B cell (primary cell): Measurements from ENCODE around the gene RTTN. TPM values are rescaled to one million over a fixed set of nuclear protein-coding genes. Genes with fewer than 3 reads are reported as not detected.

Experiments
- ATAC-seq: fragments of 200-7000 bp; cut with Tn5 transposase; one replicate; pipeline ENCODE4 v1.10.0; 2021; ENCODE audit warnings: low read depth, mild to moderate bottlenecking, moderate number of reproducible peaks, moderate library complexity
- CTCF ChIA-PET: fragments of 350-600 bp; sonication (Branson Sonifier 250); formaldehyde crosslinking; loops from one replicate; lab custom pipeline; 2021; ENCODE audit warnings: antibody characterized with exemption, inconsistent platforms; lab: Charles Lee
- POLR2A ChIA-PET: fragments of 350-600 bp; sonication (Branson Sonifier 250); formaldehyde crosslinking; loops from one replicate; lab custom pipeline; 2021; ENCODE audit warnings: antibody characterized with exemption; lab: Charles Lee
- DNase-seq: peaks from one replicate; pipeline ENCODE4 v3.0.0; 2013
- H2AFZ ChIP-seq: 2 replicates; pipeline ENCODE4 v1.6.1; 2012; ENCODE audit warnings: mild to moderate bottlenecking, low read depth, low read length; ENCODE audit not compliant: insufficient read depth, poor library complexity, severe bottlenecking
- H3K27ac ChIP-seq, 2 donors: 1 replicate in 1 of 2; 2 replicates in 1 of 2; pipeline ENCODE4 v1.5.1; 2012 to 2013; ENCODE audit warnings: low read length in 2 of 2, mild to moderate bottlenecking in 2 of 2, moderate library complexity in 1 of 2
- H3K27me3 ChIP-seq, 4 experiments: fragments of 200-600 bp in 1 of 4; sonication (generic) in 1 of 4; replicated peaks in 1 of 4; 1 replicate in 2 of 4; 2 replicates in 2 of 4; pipeline versions ENCODE4 v1.6.1 to v1.7.0; 2013 to 2016; ENCODE audit warnings: low read length in 3 of 4, mild to moderate bottlenecking in 2 of 4, mixed read lengths in 1 of 4, moderate library complexity in 1 of 4; ENCODE audit not compliant: insufficient read depth in 4 of 4, control insufficient read depth in 3 of 4; ENCODE audit errors: control extremely low read depth in 1 of 4
- H3K36me3 ChIP-seq, 2 experiments: replicated peaks in 1 of 2; 1 replicate in 1 of 2; 2 replicates in 1 of 2; pipeline versions ENCODE4 v1.6.1 to v1.7.1; 2013; ENCODE audit warnings: low read length in 1 of 2; ENCODE audit not compliant: insufficient read depth in 2 of 2, control insufficient read depth in 1 of 2; ENCODE audit errors: control extremely low read depth in 1 of 2, extremely low read depth in 1 of 2
- H3K4me1 ChIP-seq, 2 donors: fragments of 200-600 bp in 1 of 2; sonication (generic) in 1 of 2; 1 replicate in 1 of 2; 2 replicates in 1 of 2; pipeline versions ENCODE4 v1.5.1 to v1.6.1; 2013 to 2017; ENCODE audit warnings: low read length in 2 of 2; ENCODE audit not compliant: control insufficient read depth in 2 of 2, insufficient read depth in 2 of 2
- H3K4me2 ChIP-seq: replicated peaks from 2 replicates; pipeline ENCODE3; 2012; ENCODE audit warnings: mild to moderate bottlenecking, low read depth, low read length; ENCODE audit not compliant: poor library complexity, severe bottlenecking
- H3K4me3 ChIP-seq, 5 experiments: fragments of 200-600 bp in 1 of 5; sonication (generic) in 1 of 5; 1 replicate in 3 of 5; 2 replicates in 2 of 5; pipeline versions ENCODE4 v1.5.1 to v1.7.0; 2011 to 2016; ENCODE audit warnings: low read length in 4 of 5, mild to moderate bottlenecking in 4 of 5, low read depth in 2 of 5, control low read depth in 1 of 5, moderate library complexity in 1 of 5; ENCODE audit not compliant: insufficient read depth in 1 of 5; ENCODE audit errors: control extremely low read depth in 1 of 5, extremely low read depth in 1 of 5
- H3K79me2 ChIP-seq: fragments of 200-600 bp; sonication (generic); one replicate; pipeline ENCODE4 v1.6.0; 2016; ENCODE audit warnings: low read length; ENCODE audit not compliant: control insufficient read depth, insufficient read depth
- H3K9ac ChIP-seq: fragments of 200-600 bp; sonication (generic); 2 replicates; pipeline ENCODE4 v1.6.1; 2017; ENCODE audit warnings: mild to moderate bottlenecking, low read length, moderate library complexity
- H3K9me3 ChIP-seq, 3 donors: one replicate each; pipeline versions ENCODE4 v1.6.1 to v1.7.1; 2013; ENCODE audit warnings: low read length in 2 of 3; ENCODE audit not compliant: control insufficient read depth in 2 of 3, insufficient read depth in 1 of 3; ENCODE audit errors: control extremely low read depth in 1 of 3
- H4K20me1 ChIP-seq: 2 replicates; pipeline ENCODE4 v1.6.0; 2012; ENCODE audit warnings: mild to moderate bottlenecking, low read length; ENCODE audit not compliant: insufficient read depth, control insufficient read depth, poor library complexity, severe bottlenecking
- H3K27ac Mint-ChIP-seq: one replicate; pipeline ENCODE4 v1.8.0; 2021; ENCODE audit warnings: mixed read lengths
- H3K27me3 Mint-ChIP-seq: one replicate; pipeline ENCODE4 v1.8.0; 2021; ENCODE audit warnings: mixed read lengths
- H3K4me1 Mint-ChIP-seq: one replicate; pipeline ENCODE4 v1.8.0; 2021; ENCODE audit warnings: mixed read lengths
- H3K4me3 Mint-ChIP-seq: one replicate; pipeline ENCODE4 v1.8.0; 2021; ENCODE audit warnings: mixed read lengths
- H3K9me3 Mint-ChIP-seq: one replicate; pipeline ENCODE4 v1.8.0; 2022; ENCODE audit warnings: mixed read lengths; ENCODE audit not compliant: insufficient read depth
- CTCF ChIP-seq: fragments of 200-600 bp; IDR thresholded peaks from one replicate; pipeline ENCODE4 v1.8.0; 2022; ENCODE audit warnings: antibody characterized with exemption, mild to moderate bottlenecking
- EZH2 ChIP-seq: IDR thresholded peaks from 2 replicates; pipeline ENCODE4 v1.6.1; 2012; ENCODE audit warnings: borderline replicate concordance, low read depth, mild to moderate bottlenecking, moderate library complexity, low read length; ENCODE audit not compliant: insufficient read depth, poor library complexity, severe bottlenecking
- WGBS: methylation state at CpG from one replicate; pipeline ENCODE4 v1.1.5; 2013; ENCODE audit warnings: missing lambda C conversion rate; ENCODE audit not compliant: insufficient coverage; 5-methylcytosine and 5-hydroxymethylcytosine counted together
- intact Hi-C: fragments of 100-400 bp; cut with micrococcal nuclease; formaldehyde crosslinking; loops from one replicate; pipeline ENCODE4 v1.10.0; 2022
- polyA plus RNA-seq: library from polyadenylated mRNA; depleted of rRNA; stranded (reverse); fragments of >200 nt; gene quantifications from 2 replicates; pipeline ENCODE4 v1.2.3, GENCODE V29; 2012
- total RNA-seq, 2 donors: library from RNA; stranded (reverse); fragments of 120-200 nt in 1 of 2; gene quantifications; 1 replicate in 1 of 2; 2 replicates in 1 of 2; pipeline versions ENCODE4 v1.2.3 to v1.2.4, GENCODE V29; 2013 to 2022

Gene RTTN
- total and polyA plus RNA-seq, 2 donors (not counting 1 experiment from before 2014, with no cell fraction given) = 10.0 to 41.2 TPM

- intact Hi-C loops = no loop called here
- Mint-ChIP-seq H3K4me1 (peaks cover 4% of the 10 kb centered on the region), H3K4me3 (no peak overlapping the region), H3K27ac (no peak overlapping the region), H3K9me3 (no peaks in the 10 kb centered on the region), H3K27me3 (no peaks in the 10 kb centered on the region)
- WGBS = 100% methylated on average over 1 of the region's 8 CpGs
- Histone ChIP-seq H3K4me3 (no peak overlapping the region), H3K79me2 (no peaks in the 10 kb centered on the region), H3K4me2 (no peak overlapping the region), H3K9me3 (peaks cover 0 to 2% (median 0%) of the 10 kb centered on the region in 3 donors), H4K20me1 (no peaks in the 10 kb centered on the region), H3K27ac (no peak overlapping the region), H3K4me1 (no peaks in the 10 kb centered on the region), H3K27me3 (no peaks in the 10 kb centered on the region), H3K36me3 (peaks cover 19 to 43% of the 10 kb centered on the region in 2 experiments), H3K9ac (no peak overlapping the region), H2AFZ (no peak overlapping the region)
- no peak for ATAC-seq
- no peak for TF ChIP-seq EZH2
- TF ChIP-seq CTCF = no peak
- no peak for DNase-seq
- POLR2A ChIA-PET = no interaction called here
- CTCF ChIA-PET = no interaction called here
These were observed 57.2 kb downstream of the RTTN start for GRCh38 chr18:70148039-70148938.

GRCh38 chr18:70146174-70146573 lies 59.3 kb downstream of the RTTN start:
- Histone ChIP-seq H2AFZ (no peak overlapping the region), H3K4me2 (no peak overlapping the region), H3K27me3 (no peaks in the 10 kb centered on the region), H3K9me3 (peaks cover 0 to 3% (median 0%) of the 10 kb centered on the region in 3 donors), H3K9ac (no peak overlapping the region), H3K27ac (no peak overlapping the region), H3K4me3 (no peak overlapping the region), H3K79me2 (no peaks in the 10 kb centered on the region), H3K36me3 (peaks cover 22 to 51% of the 10 kb centered on the region in 2 experiments), H3K4me1 (no peaks in the 10 kb centered on the region), H4K20me1 (no peaks in the 10 kb centered on the region)
- POLR2A ChIA-PET = no interaction called here
- ATAC-seq (no peak), DNase-seq (no peak)
- Mint-ChIP-seq H3K9me3 (no peaks in the 10 kb centered on the region), H3K4me1 (no peaks in the 10 kb centered on the region), H3K4me3 (no peak overlapping the region), H3K27ac (no peak overlapping the region), H3K27me3 (no peaks in the 10 kb centered on the region)
- no peak for TF ChIP-seq EZH2
- no peak for TF ChIP-seq CTCF
- intact Hi-C loops = no loop called here
- CTCF ChIA-PET = no interaction called here
- 100% methylated on average over 1 of the region's 2 CpGs for WGBS
